Liver (tissue), 3 donors: Measurements from ENCODE around the gene SLC7A11.

Source experiments
- EGR1 ChIP-seq, 2 donors: IDR thresholded peaks; 2 replicates each; pipeline ENCODE4 v1.6.1; 2016 to 2018; ENCODE audit warnings: antibody characterized with exemption in 2 of 2, low read depth in 2 of 2
- FOXA1 ChIP-seq: IDR thresholded peaks from 2 replicates; pipeline ENCODE4 v1.6.1; 2016; ENCODE audit warnings: antibody characterized with exemption
- GABPA ChIP-seq, 2 donors: IDR thresholded peaks in 1 of 2; conservative IDR thresholded peaks in 1 of 2; 2 replicates each; pipeline ENCODE4 v1.6.1; 2016; ENCODE audit warnings: antibody characterized with exemption in 2 of 2, mild to moderate bottlenecking in 1 of 2, moderate library complexity in 1 of 2
- JUND ChIP-seq, 2 donors: IDR thresholded peaks; 2 replicates each; pipeline ENCODE4 v1.6.1; 2016; ENCODE audit warnings: antibody characterized with exemption in 2 of 2
- RAD21 ChIP-seq, 2 donors: IDR thresholded peaks; 2 replicates each; pipeline ENCODE4 v1.6.1; 2016; ENCODE audit warnings: antibody characterized with exemption in 2 of 2, mild to moderate bottlenecking in 2 of 2
- SP1 ChIP-seq: IDR thresholded peaks from 2 replicates; pipeline ENCODE4 v1.6.1; 2018; ENCODE audit warnings: antibody characterized with exemption, mild to moderate bottlenecking
- YY1 ChIP-seq: IDR thresholded peaks from 2 replicates; pipeline ENCODE4 v1.6.1; 2016; ENCODE audit warnings: antibody characterized with exemption, mild to moderate bottlenecking
- TF ChIP-seq, protein P1 (sequence below): fragments of 150-350 bp; IDR thresholded peaks from 2 replicates; pipeline ENCODE4 v1.5.1; 2017; ENCODE audit warnings: improper control_type of control experiment, low read depth, low read length; ENCODE audit not compliant: missing input control
- TF ChIP-seq, protein P2 (sequence below): IDR thresholded peaks from 2 replicates; pipeline ENCODE4 v1.6.1; 2016; ENCODE audit warnings: antibody characterized with exemption, mild to moderate bottlenecking
- donor health status: healthy.
- donor health status: healthy.

DNA sequence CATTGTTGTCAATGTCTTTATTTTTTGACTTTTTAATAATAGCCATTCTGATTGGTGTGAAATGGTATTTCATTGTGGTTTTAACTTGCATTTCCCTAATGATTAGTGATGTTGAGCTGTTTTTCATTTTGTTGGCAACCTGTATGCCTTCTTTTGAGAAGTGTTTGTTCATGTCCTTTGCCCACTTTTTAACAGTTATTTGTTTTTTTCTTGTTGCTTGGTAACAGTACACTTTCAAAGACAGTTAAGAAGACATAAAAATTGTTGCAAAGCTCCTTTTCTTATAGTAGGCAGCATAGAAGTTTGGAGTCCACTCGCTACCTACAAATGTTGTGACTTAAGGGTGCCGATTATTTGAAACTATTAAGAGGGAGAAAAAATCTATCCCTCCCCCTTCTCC lies 48.7 kb upstream of the SLC7A11 start:
- TF ChIP-seq, protein P1, sequence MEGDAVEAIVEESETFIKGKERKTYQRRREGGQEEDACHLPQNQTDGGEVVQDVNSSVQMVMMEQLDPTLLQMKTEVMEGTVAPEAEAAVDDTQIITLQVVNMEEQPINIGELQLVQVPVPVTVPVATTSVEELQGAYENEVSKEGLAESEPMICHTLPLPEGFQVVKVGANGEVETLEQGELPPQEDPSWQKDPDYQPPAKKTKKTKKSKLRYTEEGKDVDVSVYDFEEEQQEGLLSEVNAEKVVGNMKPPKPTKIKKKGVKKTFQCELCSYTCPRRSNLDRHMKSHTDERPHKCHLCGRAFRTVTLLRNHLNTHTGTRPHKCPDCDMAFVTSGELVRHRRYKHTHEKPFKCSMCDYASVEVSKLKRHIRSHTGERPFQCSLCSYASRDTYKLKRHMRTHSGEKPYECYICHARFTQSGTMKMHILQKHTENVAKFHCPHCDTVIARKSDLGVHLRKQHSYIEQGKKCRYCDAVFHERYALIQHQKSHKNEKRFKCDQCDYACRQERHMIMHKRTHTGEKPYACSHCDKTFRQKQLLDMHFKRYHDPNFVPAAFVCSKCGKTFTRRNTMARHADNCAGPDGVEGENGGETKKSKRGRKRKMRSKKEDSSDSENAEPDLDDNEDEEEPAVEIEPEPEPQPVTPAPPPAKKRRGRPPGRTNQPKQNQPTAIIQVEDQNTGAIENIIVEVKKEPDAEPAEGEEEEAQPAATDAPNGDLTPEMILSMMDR, result no peak
- TF ChIP-seq GABPA (IDR thresholded peaks at IDR 0.05 in 1 of 2, conservative IDR thresholded peaks at IDR 0.05 in 1 of 2), result no peak
- TF ChIP-seq SP1, result no peak
- TF ChIP-seq, protein P2, sequence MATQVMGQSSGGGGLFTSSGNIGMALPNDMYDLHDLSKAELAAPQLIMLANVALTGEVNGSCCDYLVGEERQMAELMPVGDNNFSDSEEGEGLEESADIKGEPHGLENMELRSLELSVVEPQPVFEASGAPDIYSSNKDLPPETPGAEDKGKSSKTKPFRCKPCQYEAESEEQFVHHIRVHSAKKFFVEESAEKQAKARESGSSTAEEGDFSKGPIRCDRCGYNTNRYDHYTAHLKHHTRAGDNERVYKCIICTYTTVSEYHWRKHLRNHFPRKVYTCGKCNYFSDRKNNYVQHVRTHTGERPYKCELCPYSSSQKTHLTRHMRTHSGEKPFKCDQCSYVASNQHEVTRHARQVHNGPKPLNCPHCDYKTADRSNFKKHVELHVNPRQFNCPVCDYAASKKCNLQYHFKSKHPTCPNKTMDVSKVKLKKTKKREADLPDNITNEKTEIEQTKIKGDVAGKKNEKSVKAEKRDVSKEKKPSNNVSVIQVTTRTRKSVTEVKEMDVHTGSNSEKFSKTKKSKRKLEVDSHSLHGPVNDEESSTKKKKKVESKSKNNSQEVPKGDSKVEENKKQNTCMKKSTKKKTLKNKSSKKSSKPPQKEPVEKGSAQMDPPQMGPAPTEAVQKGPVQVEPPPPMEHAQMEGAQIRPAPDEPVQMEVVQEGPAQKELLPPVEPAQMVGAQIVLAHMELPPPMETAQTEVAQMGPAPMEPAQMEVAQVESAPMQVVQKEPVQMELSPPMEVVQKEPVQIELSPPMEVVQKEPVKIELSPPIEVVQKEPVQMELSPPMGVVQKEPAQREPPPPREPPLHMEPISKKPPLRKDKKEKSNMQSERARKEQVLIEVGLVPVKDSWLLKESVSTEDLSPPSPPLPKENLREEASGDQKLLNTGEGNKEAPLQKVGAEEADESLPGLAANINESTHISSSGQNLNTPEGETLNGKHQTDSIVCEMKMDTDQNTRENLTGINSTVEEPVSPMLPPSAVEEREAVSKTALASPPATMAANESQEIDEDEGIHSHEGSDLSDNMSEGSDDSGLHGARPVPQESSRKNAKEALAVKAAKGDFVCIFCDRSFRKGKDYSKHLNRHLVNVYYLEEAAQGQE, result no peak
- no peak for TF ChIP-seq RAD21 (IDR thresholded peaks at IDR 0.05)
- no peak for TF ChIP-seq FOXA1
- no peak for TF ChIP-seq YY1
- TF ChIP-seq EGR1 (IDR thresholded peaks at IDR 0.05; ENCODE audit: low read depth in 2 of 2), result no peak
- TF ChIP-seq JUND (IDR thresholded peaks at IDR 0.05), result no peak
